HuH-7 (cell line): ENCODE measurements around the gene STXBP1.

Experiments used
- DNase-seq: peaks from one replicate; pipeline ENCODE4 v3.0.0; 2011; ENCODE audit warnings: low spot score

The STXBP1 gene

GRCh38 chr9:127658428-127658827 is 46.4 kb downstream of the STXBP1 start:
- no peak for DNase-seq

GRCh38 chr9:127660886-127661741 is 49.0 kb downstream of the STXBP1 start:
- DNase-seq, result no peak

GRCh38 chr9:127662617-127663016 is 50.5 kb downstream of the STXBP1 start:
- DNase-seq, result no peak

GRCh38 chr9:127664324-127664677 is 52.2 kb downstream of the STXBP1 start:
- no peak for DNase-seq

GRCh38 chr9:127664678-127665507 is 52.8 kb downstream of the STXBP1 start:
- DNase-seq, result peak; percentile 31

GRCh38 chr9:127667127-127667844 is 55.2 kb downstream of the STXBP1 start:
- DNase-seq, result no peak

GRCh38 chr9:127667906-127668305 is 55.8 kb downstream of the STXBP1 start:
- DNase-seq, result no peak

GRCh38 chr9:127673234-127673633 is 61.2 kb downstream of the STXBP1 start:
- no peak for DNase-seq

GRCh38 chr9:127676638-127677037 is 64.6 kb downstream of the STXBP1 start:
- no peak for DNase-seq

- no peak for DNase-seq
These were observed 67.4 kb downstream of the STXBP1 start for GRCh38 chr9:127679506-127679905.

GRCh38 chr9:127680226-127680625 is 68.1 kb downstream of the STXBP1 start:
- DNase-seq, result no peak

- no peak for DNase-seq
These were observed 68.8 kb downstream of the STXBP1 start for GRCh38 chr9:127680846-127681245.

- DNase-seq, result no peak
These were observed 70.5 kb downstream of the STXBP1 start for GRCh38 chr9:127682351-127683136.

- no peak for DNase-seq
These were observed 71.6 kb downstream of the STXBP1 start for GRCh38 chr9:127683723-127684122.

GRCh38 chr9:127684576-127684975 is 72.5 kb downstream of the STXBP1 start:
- DNase-seq, result no peak

- DNase-seq, result no peak
These were observed 74.7 kb downstream of the STXBP1 start for GRCh38 chr9:127686461-127687393.

- no peak for DNase-seq
These were observed 77.4 kb downstream of the STXBP1 start for GRCh38 chr9:127689329-127690000.

- no peak for DNase-seq
These were observed 78.7 kb downstream of the STXBP1 start for GRCh38 chr9:127690735-127691134.

GRCh38 chr9:127692071-127692470 is 80.0 kb downstream of the STXBP1 start:
- no peak for DNase-seq

GRCh38 chr9:127693143-127693542 is 81.1 kb downstream of the STXBP1 start:
- DNase-seq, result no peak
